GOT3 (cell line): Measurements from ENCODE around the gene SFSWAP.
"Not testable (repeated sequence)": the region's sequence is repeated elsewhere in the genome, so short reads cannot be mapped to it uniquely, and the experiment has no call there.

ENCODE experiments used
- DNase-seq: peaks from one replicate; lab custom pipeline; 2025; ENCODE audit warnings: mixed read lengths; lab: John Stamatoyannopoulos, UW

The SFSWAP gene

GRCh38 chr12:131736446-131737149 is 25.7 kb downstream of the SFSWAP start:
- DNase-seq = no peak

GRCh38 chr12:131737150-131737827 is 26.4 kb downstream of the SFSWAP start:
- DNase-seq = no peak

- DNase-seq = no peak
Observed at GRCh38 chr12:131738196-131738595, 27.3 kb downstream of the SFSWAP start.

GRCh38 chr12:131740626-131741025 is 29.7 kb downstream of the SFSWAP start:
- no peak for DNase-seq

- not testable (repeated sequence) for DNase-seq
Observed at GRCh38 chr12:131742761-131743160, 31.9 kb downstream of the SFSWAP start.

- not testable (repeated sequence) for DNase-seq
Observed at GRCh38 chr12:131743410-131743809, 32.5 kb downstream of the SFSWAP start.

- not testable (repeated sequence) for DNase-seq
Observed at GRCh38 chr12:131743880-131744279, 33.0 kb downstream of the SFSWAP start.

- DNase-seq = not testable (repeated sequence)
Observed at GRCh38 chr12:131744675-131745074, 33.8 kb downstream of the SFSWAP start.

GRCh38 chr12:131745706-131746105 is 34.8 kb downstream of the SFSWAP start:
- DNase-seq = no peak

- DNase-seq = no peak
Observed at GRCh38 chr12:131747276-131748177, 36.6 kb downstream of the SFSWAP start.

GRCh38 chr12:131749618-131750315 is 38.9 kb downstream of the SFSWAP start:
- DNase-seq = no peak

- no peak for DNase-seq
Observed at GRCh38 chr12:131751335-131751734, 40.4 kb downstream of the SFSWAP start.

GRCh38 chr12:131752451-131752850 is 41.6 kb downstream of the SFSWAP start:
- no peak for DNase-seq

GRCh38 chr12:131753005-131753404 is 42.1 kb downstream of the SFSWAP start:
- no peak for DNase-seq

- DNase-seq = no peak
Observed at GRCh38 chr12:131753757-131754156, 42.9 kb downstream of the SFSWAP start.

- DNase-seq = no peak
Observed at GRCh38 chr12:131754184-131754583, 43.3 kb downstream of the SFSWAP start.

- no peak for DNase-seq
Observed at GRCh38 chr12:131755305-131756113, 44.6 kb downstream of the SFSWAP start.

- DNase-seq = no peak
Observed at GRCh38 chr12:131756441-131756840, 45.6 kb downstream of the SFSWAP start.

GRCh38 chr12:131757111-131757510 is 46.2 kb downstream of the SFSWAP start:
- DNase-seq = no peak

GRCh38 chr12:131758016-131758739 is 47.3 kb downstream of the SFSWAP start:
- no peak for DNase-seq
